Smooth muscle cell of bladder (primary cell): ENCODE results near the gene KRTAP5-5. TPM values are rescaled to one million over a fixed set of nuclear protein-coding genes. Genes with fewer than 3 reads are reported as not detected.

Experiments
- total RNA-seq: library from RNA; depleted of rRNA; stranded (reverse); fragments of >200 nt; gene quantifications from 2 replicates; pipeline ENCODE4 v1.2.3, GENCODE V29; 2014

KRTAP5-5 gene
- not detected in 2 replicates for total RNA-seq

GRCh38 chr11:1629326-1630185 lies at the start of gene KRTAP5-5:
TSS of gene KRTAP5-5 (plus strand) at chr11:1629775. CDS start at chr11:1629841, 66 bp downstream.

GRCh38 chr11:1584661-1585370 lies 44.8 kb upstream of the KRTAP5-5 start, which contains the start of gene KRTAP5-1:
TSS of gene KRTAP5-1 (minus strand) at chr11:1585283. CDS start at chr11:1585249, 34 bp downstream.

GRCh38 chr11:1597994-1598380 lies 31.6 kb upstream of the KRTAP5-5 start, which contains the start of gene KRTAP5-2:
TSS of gene KRTAP5-2 (minus strand) at chr11:1598294. CDS start at chr11:1598250, 44 bp downstream.

GRCh38 chr11:1608363-1608762 lies 21.2 kb upstream of the KRTAP5-5 start, which contains the start of gene KRTAP5-3:
TSS of gene KRTAP5-3 (minus strand) at chr11:1608463. CDS start at chr11:1608385, 78 bp downstream.

GRCh38 chr11:1622086-1622485 lies 7.5 kb upstream of the KRTAP5-5 start, which contains the start of gene KRTAP5-4:
TSS of gene KRTAP5-4 (minus strand) at chr11:1622138. CDS start at chr11:1622093, 45 bp downstream.

Other genes starting within 250 kb of the KRTAP5-5 start
- gene BRSK2, start 239.8 kb upstream of the KRTAP5-5 start, total RNA-seq, result 0.14 and 0.18 TPM in 2 replicates
- 24.3 and 25.2 TPM in 2 replicates for gene MOB2, start 143.0 kb upstream of the KRTAP5-5 start, total RNA-seq
- under 0.01 and 0.09 TPM in 2 replicates for gene DUSP8, start 57.5 kb upstream of the KRTAP5-5 start, total RNA-seq
- not detected in 2 replicates for gene KRTAP5-1, start 44.5 kb upstream of the KRTAP5-5 start, total RNA-seq
- not detected in 2 replicates for gene KRTAP5-2, start 31.5 kb upstream of the KRTAP5-5 start, total RNA-seq
- gene KRTAP5-3, start 21.3 kb upstream of the KRTAP5-5 start, total RNA-seq, result not detected in 2 replicates
- gene KRTAP5-4, start 7.6 kb upstream of the KRTAP5-5 start, total RNA-seq, result not detected in 2 replicates
- not detected in 2 replicates for gene KRTAP5-6, start 67.4 kb downstream of the KRTAP5-5 start, total RNA-seq
- 0.28 and 0.65 TPM in 2 replicates for gene IFITM10, start 120.8 kb downstream of the KRTAP5-5 start, total RNA-seq
- 131 and 251 TPM in 2 replicates for gene CTSD, start 134.2 kb downstream of the KRTAP5-5 start, total RNA-seq
- gene SYT8, start 205.2 kb downstream of the KRTAP5-5 start, total RNA-seq, result not detected in 2 replicates
- not detected in 2 replicates for gene TNNI2, start 209.2 kb downstream of the KRTAP5-5 start, total RNA-seq
- gene LSP1, start 223.3 kb downstream of the KRTAP5-5 start, total RNA-seq, result 0.43 and 2.6 TPM in 2 replicates